Lower leg skin (tissue), 4 donors: ENCODE results near the gene WNT1. TPM values are rescaled to one million over a fixed set of nuclear protein-coding genes. Genes with fewer than 3 reads are reported as not detected.

Source experiments
- DNase-seq, 2 donors: peaks; one replicate each; pipeline ENCODE4 v3.0.0-alpha.2; 2019; ENCODE audit warnings: low spot score in 2 of 2
- H3K4me3 ChIP-seq: fragments of 200-600 bp; sonication (generic); 2 replicates; pipeline ENCODE4 v1.5.1; 2017; ENCODE audit warnings: mild to moderate bottlenecking, low read depth; ENCODE audit not compliant: poor library complexity, severe bottlenecking
- CTCF ChIP-seq, 3 donors: fragments of 450-650 bp; IDR thresholded peaks; one replicate each; pipeline ENCODE4 v1.5.1; 2016; ENCODE audit warnings: antibody characterized with exemption in 3 of 3, mild to moderate bottlenecking in 3 of 3, moderate library complexity in 2 of 3
- POLR2A ChIP-seq, 2 donors: fragments of 450-650 bp; IDR thresholded peaks; one replicate each; pipeline ENCODE4 v1.6.1; 2016 to 2017; ENCODE audit warnings: antibody characterized with exemption in 2 of 2, mild to moderate bottlenecking in 1 of 2, moderate library complexity in 1 of 2
- WGBS, 2 donors: methylation state at CpG; one replicate each; pipeline ENCODE4 v1.1.5; 2018; 5-methylcytosine and 5-hydroxymethylcytosine counted together
- intact Hi-C: fragments of 100-400 bp; cut with DNase I; formaldehyde crosslinking; loops from one replicate; pipeline ENCODE4 v1.15.0; 2023; ENCODE audit warnings: low total_unique reads
- total RNA-seq, 4 donors: library from RNA; depleted of rRNA; stranded (reverse); fragments of >200 nt; gene quantifications; one replicate each; pipeline ENCODE4 v1.1.0, GENCODE V29; 2016

The WNT1 gene
- total RNA-seq, 4 donors from 2014 or later = not detected

DNA sequence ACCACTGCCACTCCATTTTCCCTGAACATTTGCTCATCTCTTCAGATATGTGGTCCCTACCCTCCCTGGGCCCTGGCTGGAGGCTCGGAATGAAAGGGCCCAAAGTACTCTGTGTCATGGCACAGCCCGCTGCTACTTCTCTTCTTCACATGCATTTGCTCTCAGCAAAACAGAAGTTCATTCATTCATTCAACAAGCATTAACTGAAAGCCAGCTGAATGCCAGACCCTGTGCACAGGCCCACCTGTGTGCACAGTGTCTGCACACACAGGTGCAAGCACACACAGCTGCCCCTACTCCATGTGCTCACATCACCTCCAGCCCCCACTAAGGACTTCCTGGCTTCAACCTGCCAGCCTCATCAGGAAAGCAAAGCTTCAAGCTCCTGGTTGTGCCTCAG is 7.8 kb downstream of the WNT1 start:
- H3K4me3 ChIP-seq = no peak overlapping the region
- WGBS, 2 donors = 66 to 84% methylated on average over 2 of the region's 2 CpGs
- TF ChIP-seq POLR2A (IDR thresholded peaks at IDR 0.05) (no peak), CTCF (IDR thresholded peaks at IDR 0.05) (no peak)
- intact Hi-C loops = no loop called here
- no peak for DNase-seq

GRCh38 chr12:48986720-48987291 is 8.7 kb downstream of the WNT1 start:
- 63 to 72% methylated on average over 23 of the region's 23 CpGs for WGBS, 2 donors
- intact Hi-C loops = no loop called here
- no peak overlapping the region for H3K4me3 ChIP-seq
- TF ChIP-seq POLR2A (IDR thresholded peaks at IDR 0.05) (no peak), CTCF (IDR thresholded peaks at IDR 0.05) (no peak)
- no peak for DNase-seq

- peak in 1 of 2 donors; percentile 94 for DNase-seq
- no peak overlapping the region for H3K4me3 ChIP-seq
- no peak for TF ChIP-seq CTCF (IDR thresholded peaks at IDR 0.05)
- TF ChIP-seq POLR2A (IDR thresholded peaks at IDR 0.05) = no peak
- intact Hi-C loops = no loop called here
- 21 to 24% methylated on average over 16 of the region's 16 CpGs for WGBS, 2 donors
Observed at GRCh38 chr12:48988030-48988649, 10.0 kb downstream of the WNT1 start.

DNA sequence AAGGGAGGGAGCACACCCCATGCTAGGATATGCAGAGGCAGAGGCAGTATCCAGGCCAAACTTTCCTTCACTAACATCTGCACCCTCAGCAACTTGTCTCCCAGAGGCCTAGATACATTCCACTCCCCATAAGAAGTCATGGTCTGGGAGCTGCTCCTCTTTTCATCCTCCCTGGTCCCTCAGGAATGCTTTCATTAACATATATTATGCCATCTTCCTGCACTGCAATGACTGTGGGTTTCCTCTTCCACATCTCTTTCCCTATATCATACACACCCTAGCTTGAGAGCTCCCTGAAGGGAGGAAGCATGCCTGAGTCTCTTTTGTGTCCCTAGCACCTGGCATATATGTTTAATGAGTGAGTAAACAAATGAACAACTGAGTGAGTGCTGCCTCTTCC is 12.4 kb downstream of the WNT1 start:
- intact Hi-C loops = no loop called here
- TF ChIP-seq POLR2A (IDR thresholded peaks at IDR 0.05) = no peak
- no peak for TF ChIP-seq CTCF (IDR thresholded peaks at IDR 0.05)
- no peak overlapping the region for H3K4me3 ChIP-seq
- no peak for DNase-seq

- no peak for DNase-seq
- TF ChIP-seq POLR2A (IDR thresholded peaks at IDR 0.05) (no peak), CTCF (IDR thresholded peaks at IDR 0.05) (no peak)
- WGBS, 2 donors = 60 to 71% methylated on average over 8 of the region's 8 CpGs
- intact Hi-C loops = no loop called here
- H3K4me3 ChIP-seq = no peak overlapping the region
Observed at GRCh38 chr12:48991247-48992050, 13.3 kb downstream of the WNT1 start.
